Calu3 (cell line): ENCODE data around the gene PDZD4. TPM values are rescaled to one million over a fixed set of nuclear protein-coding genes. Genes with fewer than 3 reads are reported as not detected.

Experiments used
- BruUV-seq: library from RNA; stranded (reverse); fragments of 400-500 nt; replicated peaks from 2 replicates; lab custom pipeline; 2021; lab: Mats Ljungman, UMichigan
- CTCF ChIA-PET: fragments of 300-600 bp; sonication (Branson Sonifier 250); formaldehyde crosslinking; loops from one replicate; lab custom pipeline; 2022; ENCODE audit warnings: antibody characterized with exemption; lab: Charles Lee
- DNase-seq: peaks from one replicate; pipeline ENCODE4 v3.0.0; 2022
- H3K27ac Mint-ChIP-seq: one replicate; pipeline ENCODE4 v1.8.0; 2022; ENCODE audit warnings: mixed read lengths; ENCODE audit not compliant: unreplicated experiment
- H3K27me3 Mint-ChIP-seq: one replicate; pipeline ENCODE4 v1.8.0; 2022; ENCODE audit warnings: mixed read lengths; ENCODE audit not compliant: unreplicated experiment
- H3K36me3 Mint-ChIP-seq: one replicate; pipeline ENCODE4 v1.8.0; 2022; ENCODE audit warnings: mild to moderate bottlenecking, moderate library complexity, mixed read lengths; ENCODE audit not compliant: insufficient read depth, unreplicated experiment
- H3K4me1 Mint-ChIP-seq: one replicate; pipeline ENCODE4 v1.8.0; 2022; ENCODE audit warnings: mild to moderate bottlenecking, low read depth, mixed read lengths; ENCODE audit not compliant: unreplicated experiment
- H3K4me3 Mint-ChIP-seq: one replicate; pipeline ENCODE4 v1.8.0; 2022; ENCODE audit warnings: mild to moderate bottlenecking, low read depth, moderate library complexity, mixed read lengths; ENCODE audit not compliant: unreplicated experiment
- H3K9me3 Mint-ChIP-seq: one replicate; pipeline ENCODE4 v1.8.0; 2022; ENCODE audit warnings: low read depth, mixed read lengths; ENCODE audit not compliant: unreplicated experiment
- intact Hi-C: fragments of 100-400 bp; cut with micrococcal nuclease; formaldehyde crosslinking; loops from one replicate; pipeline ENCODE4 v1.10.0; 2022; ENCODE audit not compliant: unreplicated experiment
- total RNA-seq: library from RNA; stranded (reverse); gene quantifications from 2 replicates; pipeline ENCODE4 v1.2.3, GENCODE V29; 2022
- TF ChIP-seq, protein P1 (sequence below): fragments of 200-600 bp; IDR thresholded peaks from one replicate; pipeline ENCODE4 v1.8.0; 2022; ENCODE audit warnings: antibody characterized with exemption; ENCODE audit not compliant: unreplicated experiment

The PDZD4 gene
- total RNA-seq, 1 experiment from 2014 or later = 0.76 TPM

DNA sequence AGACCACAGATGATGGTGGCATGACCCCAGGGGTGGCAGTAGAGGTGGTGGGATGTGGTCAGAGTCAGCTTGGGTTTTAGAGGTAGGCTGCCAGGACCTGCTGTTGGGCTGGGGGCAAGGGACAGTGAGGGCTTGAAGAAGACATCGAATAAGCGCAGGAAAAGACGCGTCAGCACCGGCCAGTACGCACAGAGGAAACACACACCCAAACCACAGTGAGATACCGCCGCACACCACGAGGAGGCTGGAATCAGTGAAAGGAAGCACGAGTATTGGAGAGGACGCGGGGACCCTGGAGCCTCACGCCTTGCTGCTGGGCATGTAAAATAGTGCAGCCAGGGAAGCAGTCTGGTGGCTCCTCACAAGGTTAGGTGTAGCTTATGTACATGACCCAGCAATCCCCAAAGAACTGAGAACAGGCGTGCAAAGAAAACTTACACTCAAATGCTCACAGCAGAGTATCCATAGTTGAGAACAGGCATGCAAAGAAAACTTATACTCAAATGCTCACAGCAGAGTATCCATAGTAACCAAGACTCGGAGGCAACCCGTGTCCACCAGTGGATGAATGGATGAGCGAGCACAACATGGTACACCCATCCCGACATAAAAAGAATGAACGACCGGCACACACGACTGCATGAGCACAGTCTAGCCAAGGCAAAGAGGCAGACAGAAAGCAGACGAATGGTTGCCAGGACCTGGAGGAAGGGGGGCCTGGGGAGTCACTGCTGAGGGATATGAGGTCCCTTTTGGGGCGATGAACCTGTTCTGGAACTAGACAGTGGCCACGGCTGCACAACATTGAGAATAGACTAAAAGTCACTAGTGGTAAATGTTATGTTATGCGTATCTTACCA lies 13.3 kb downstream of the PDZD4 start:
- H3K27ac Mint-ChIP-seq = no peak overlapping the region
- TF ChIP-seq, protein P1, sequence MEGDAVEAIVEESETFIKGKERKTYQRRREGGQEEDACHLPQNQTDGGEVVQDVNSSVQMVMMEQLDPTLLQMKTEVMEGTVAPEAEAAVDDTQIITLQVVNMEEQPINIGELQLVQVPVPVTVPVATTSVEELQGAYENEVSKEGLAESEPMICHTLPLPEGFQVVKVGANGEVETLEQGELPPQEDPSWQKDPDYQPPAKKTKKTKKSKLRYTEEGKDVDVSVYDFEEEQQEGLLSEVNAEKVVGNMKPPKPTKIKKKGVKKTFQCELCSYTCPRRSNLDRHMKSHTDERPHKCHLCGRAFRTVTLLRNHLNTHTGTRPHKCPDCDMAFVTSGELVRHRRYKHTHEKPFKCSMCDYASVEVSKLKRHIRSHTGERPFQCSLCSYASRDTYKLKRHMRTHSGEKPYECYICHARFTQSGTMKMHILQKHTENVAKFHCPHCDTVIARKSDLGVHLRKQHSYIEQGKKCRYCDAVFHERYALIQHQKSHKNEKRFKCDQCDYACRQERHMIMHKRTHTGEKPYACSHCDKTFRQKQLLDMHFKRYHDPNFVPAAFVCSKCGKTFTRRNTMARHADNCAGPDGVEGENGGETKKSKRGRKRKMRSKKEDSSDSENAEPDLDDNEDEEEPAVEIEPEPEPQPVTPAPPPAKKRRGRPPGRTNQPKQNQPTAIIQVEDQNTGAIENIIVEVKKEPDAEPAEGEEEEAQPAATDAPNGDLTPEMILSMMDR = no peak
- H3K4me3 Mint-ChIP-seq = no peak overlapping the region
- H3K27me3 Mint-ChIP-seq = peaks cover 71% of the 10 kb centered on the region
- DNase-seq = no peak
- no peaks in the 10 kb centered on the region for H3K9me3 Mint-ChIP-seq
- CTCF ChIA-PET = no interaction called here
- BruUV-seq = no TSS peak
- intact Hi-C loops = no loop called here
- H3K36me3 Mint-ChIP-seq = peaks cover 3% of the 10 kb centered on the region
- H3K4me1 Mint-ChIP-seq = no peaks in the 10 kb centered on the region

DNA sequence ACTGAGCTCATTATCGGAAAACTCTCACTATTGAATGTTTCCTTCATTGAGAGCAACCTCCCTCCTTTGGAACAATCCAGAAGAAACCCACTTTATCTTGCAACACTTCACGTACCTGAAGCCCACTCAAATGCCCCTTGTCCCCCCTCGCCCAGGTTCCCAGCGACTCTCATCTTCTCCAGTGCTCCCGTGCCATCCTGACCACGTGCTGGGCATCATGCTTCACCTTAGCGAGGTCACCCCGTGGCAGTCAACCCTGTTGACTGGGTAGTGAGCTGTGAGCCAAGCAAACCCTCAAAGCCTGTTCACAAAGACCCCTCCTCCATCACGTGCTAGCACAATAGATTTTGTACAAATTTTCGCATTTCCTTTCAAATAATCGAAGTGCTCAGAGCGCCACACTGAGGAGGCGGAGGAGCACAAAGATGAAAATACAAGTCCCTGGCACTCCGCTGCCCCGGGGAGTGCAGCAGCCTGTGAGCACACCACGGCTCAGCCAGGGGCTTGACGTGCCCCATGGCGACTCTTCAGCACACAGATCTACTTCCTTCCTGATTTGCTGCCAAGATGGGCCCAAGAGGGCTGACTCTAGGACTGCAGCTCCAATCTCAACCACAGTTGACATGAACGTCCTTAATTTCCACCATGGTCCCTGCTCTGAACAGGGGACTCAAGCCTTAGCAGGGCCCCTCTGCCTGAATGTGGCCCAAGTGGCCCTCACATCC lies 15.6 kb downstream of the PDZD4 start:
- no peak overlapping the region for H3K4me3 Mint-ChIP-seq
- peaks cover 3% of the 10 kb centered on the region for H3K36me3 Mint-ChIP-seq
- H3K9me3 Mint-ChIP-seq = no peaks in the 10 kb centered on the region
- TF ChIP-seq, protein P1 = no peak
- no TSS peak for BruUV-seq
- no peak for DNase-seq
- intact Hi-C loops = no loop called here
- no peaks in the 10 kb centered on the region for H3K4me1 Mint-ChIP-seq
- CTCF ChIA-PET = no interaction called here
- no peak overlapping the region for H3K27ac Mint-ChIP-seq
- peaks cover 91% of the 10 kb centered on the region for H3K27me3 Mint-ChIP-seq

DNA sequence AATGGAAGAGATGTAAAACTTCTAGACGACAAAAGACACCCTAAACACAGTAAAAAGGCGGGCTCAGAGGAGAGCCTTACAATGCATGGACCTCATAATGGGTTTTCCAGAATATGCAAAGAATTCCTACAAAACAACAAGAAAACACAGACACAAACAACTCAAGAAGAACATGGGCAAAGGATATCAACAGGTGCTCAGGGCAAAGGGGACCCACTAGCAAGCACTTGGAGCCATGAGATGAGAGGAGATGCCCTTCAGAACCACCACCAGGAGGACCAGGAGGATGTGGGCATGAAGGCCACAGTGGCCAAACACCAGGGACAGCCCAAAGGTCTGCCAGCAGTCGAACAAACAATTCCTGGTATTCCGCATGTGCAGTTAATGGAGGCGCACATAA lies 17.2 kb downstream of the PDZD4 start:
- no peak overlapping the region for H3K27ac Mint-ChIP-seq
- H3K27me3 Mint-ChIP-seq = peaks cover 91% of the 10 kb centered on the region
- DNase-seq = no peak
- no TSS peak for BruUV-seq
- H3K4me1 Mint-ChIP-seq = no peaks in the 10 kb centered on the region
- no peaks in the 10 kb centered on the region for H3K9me3 Mint-ChIP-seq
- intact Hi-C loops = no loop called here
- H3K4me3 Mint-ChIP-seq = no peak overlapping the region
- CTCF ChIA-PET = no interaction called here
- TF ChIP-seq, protein P1 = no peak
- peaks cover 3% of the 10 kb centered on the region for H3K36me3 Mint-ChIP-seq

DNA sequence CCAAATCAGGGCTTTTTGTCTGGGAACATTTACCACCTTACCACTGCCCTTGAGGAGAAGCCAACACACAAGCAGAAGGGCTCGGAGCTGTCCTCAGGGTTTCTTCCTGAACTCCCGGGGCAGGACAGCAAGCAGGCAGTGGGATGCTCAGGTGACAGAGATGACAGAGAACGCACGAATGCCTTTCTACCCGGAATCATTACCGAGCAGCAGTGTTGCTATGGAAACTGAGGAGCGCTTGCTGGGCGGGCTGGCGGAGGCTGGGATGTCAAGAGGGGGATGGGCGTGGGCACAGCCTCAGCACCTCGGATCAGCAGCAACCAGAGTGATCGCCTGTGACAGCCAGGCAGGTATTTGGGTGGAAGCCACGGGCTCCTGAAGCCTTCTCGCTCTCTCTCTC lies 18.1 kb downstream of the PDZD4 start:
- CTCF ChIA-PET = no interaction called here
- Mint-ChIP-seq H3K4me1 (no peaks in the 10 kb centered on the region), H3K36me3 (peaks cover 3% of the 10 kb centered on the region), H3K27me3 (peaks cover 91% of the 10 kb centered on the region), H3K4me3 (no peak overlapping the region), H3K9me3 (no peaks in the 10 kb centered on the region), H3K27ac (no peak overlapping the region)
- intact Hi-C loops = no loop called here
- BruUV-seq = no TSS peak
- TF ChIP-seq, protein P1 = no peak
- no peak for DNase-seq
